HEK293 (cell line): ENCODE data around the gene GABRA5.

Experiments
- CTCF ChIA-PET: fragments of 350-600 bp; formaldehyde crosslinking; extraction: SDS; loops from one replicate; lab custom pipeline; 2021; ENCODE audit warnings: antibody characterized with exemption; lab: Yijun Ruan, JAX
- POLR2A ChIA-PET: fragments of 300-600 bp; formaldehyde crosslinking; extraction: SDS; loops from one replicate; lab custom pipeline; 2020; ENCODE audit warnings: antibody characterized with exemption, inconsistent platforms; lab: Yijun Ruan, JAX
- H3K27ac ChIP-seq: fragments of 200-500 bp; sonication (Bioruptor generic); 2 replicates; pipeline ENCODE4 v1.5.1; 2014; ENCODE audit warnings: low read depth, low read length, control low read depth, inconsistent platforms; ENCODE audit errors: extremely low read depth
- H3K36me3 ChIP-seq, 2 experiments: fragments of 200-500 bp in 1 of 2; sonication (Bioruptor generic) in 1 of 2; 1 replicate in 1 of 2; 2 replicates in 1 of 2; pipeline ENCODE4 v1.5.1; 2014 to 2017; ENCODE audit warnings: inconsistent platforms in 2 of 2, low read length in 2 of 2; ENCODE audit not compliant: control insufficient read depth in 2 of 2, insufficient read depth in 1 of 2
- H3K4me1 ChIP-seq: fragments of 200-500 bp; sonication (Bioruptor generic); 2 replicates; pipeline ENCODE4 v1.5.1; 2014; ENCODE audit warnings: mild to moderate bottlenecking, low read length, inconsistent platforms; ENCODE audit not compliant: control insufficient read depth, insufficient read depth
- H3K4me3 ChIP-seq: 2 replicates; pipeline ENCODE4 v1.5.1; 2011; ENCODE audit warnings: low read depth, mild to moderate bottlenecking, control low read depth, low read length, moderate library complexity
- H3K9me3 ChIP-seq: fragments of 200-500 bp; sonication (Bioruptor generic); 2 replicates; pipeline ENCODE4 v1.5.1; 2014; ENCODE audit warnings: low read depth, low read length, inconsistent platforms; ENCODE audit not compliant: control insufficient read depth, insufficient read depth
- PBX3 ChIP-seq: sonication (generic); formaldehyde crosslinking; IDR thresholded peaks from 2 replicates; pipeline ENCODE4 v1.8.1; 2022; ENCODE audit warnings: mild to moderate bottlenecking, moderate library complexity, missing genetic modification reagents
- SCRT1 ChIP-seq: fragments of 450-650 bp; formaldehyde crosslinking; IDR thresholded peaks from 2 replicates; pipeline ENCODE4 v1.5.1; 2016; ENCODE audit warnings: missing biosample characterization, missing genetic modification characterization, borderline replicate concordance
- SCRT2 ChIP-seq: fragments of 450-650 bp; formaldehyde crosslinking; IDR thresholded peaks from 2 replicates; pipeline ENCODE4 v1.5.1; 2016; ENCODE audit warnings: missing biosample characterization, missing genetic modification characterization
- TCF7L2 ChIP-seq: IDR thresholded peaks from 2 replicates; pipeline ENCODE4 v1.6.1; 2011; ENCODE audit warnings: low read depth, mild to moderate bottlenecking, inconsistent platforms, low read length, moderate library complexity, borderline replicate concordance
- YY2 ChIP-seq: fragments of 450-650 bp; formaldehyde crosslinking; IDR thresholded peaks from 2 replicates; pipeline ENCODE4 v1.5.1; 2016; ENCODE audit warnings: missing biosample characterization, missing genetic modification characterization
- ZBTB20 ChIP-seq: fragments of 450-650 bp; formaldehyde crosslinking; IDR thresholded peaks from 2 replicates; pipeline ENCODE4 v1.5.1; 2016; ENCODE audit warnings: missing biosample characterization, missing genetic modification characterization
- ZBTB7A ChIP-seq: fragments of 450-650 bp; formaldehyde crosslinking; IDR thresholded peaks from 2 replicates; pipeline ENCODE4 v1.5.1; 2016; ENCODE audit warnings: low read depth, missing biosample characterization, missing genetic modification characterization
- ZFP3 ChIP-seq: fragments of 450-650 bp; formaldehyde crosslinking; IDR thresholded peaks from 2 replicates; pipeline ENCODE4 v1.5.1; 2016; ENCODE audit warnings: low read depth, missing biosample characterization, missing genetic modification characterization
- ZIC2 ChIP-seq: fragments of 450-650 bp; formaldehyde crosslinking; IDR thresholded peaks from 2 replicates; pipeline ENCODE4 v1.5.1; 2016; ENCODE audit warnings: missing biosample characterization, missing genetic modification characterization
- ZNF202 ChIP-seq: fragments of 450-650 bp; formaldehyde crosslinking; IDR thresholded peaks from 2 replicates; pipeline ENCODE4 v1.5.1; 2016; ENCODE audit warnings: missing biosample characterization, missing genetic modification characterization, borderline replicate concordance
- ZNF221 ChIP-seq: fragments of 450-650 bp; formaldehyde crosslinking; IDR thresholded peaks from 2 replicates; pipeline ENCODE4 v1.5.1; 2017; ENCODE audit warnings: missing biosample characterization, missing genetic modification characterization, borderline replicate concordance
- ZNF24 ChIP-seq: fragments of 450-650 bp; formaldehyde crosslinking; IDR thresholded peaks from 2 replicates; pipeline ENCODE4 v1.5.1; 2016; ENCODE audit warnings: missing biosample characterization, missing genetic modification characterization
- ZNF280D ChIP-seq: fragments of 450-650 bp; formaldehyde crosslinking; IDR thresholded peaks from 2 replicates; pipeline ENCODE4 v1.5.1; 2016; ENCODE audit warnings: missing biosample characterization, missing genetic modification characterization
- ZNF394 ChIP-seq: fragments of 450-650 bp; formaldehyde crosslinking; IDR thresholded peaks from 2 replicates; pipeline ENCODE4 v1.5.1; 2016; ENCODE audit warnings: missing biosample characterization, missing genetic modification characterization, mild to moderate bottlenecking, moderate library complexity, borderline replicate concordance
- ZNF416 ChIP-seq: fragments of 450-650 bp; formaldehyde crosslinking; IDR thresholded peaks from 2 replicates; pipeline ENCODE4 v1.5.1; 2016; ENCODE audit warnings: missing biosample characterization, missing genetic modification characterization
- ZNF518A ChIP-seq: fragments of 450-650 bp; formaldehyde crosslinking; conservative IDR thresholded peaks from 2 replicates; pipeline ENCODE4 v1.5.1; 2016; ENCODE audit warnings: low read depth, missing biosample characterization, missing genetic modification characterization
- ZNF555 ChIP-seq: fragments of 450-650 bp; formaldehyde crosslinking; conservative IDR thresholded peaks from 2 replicates; pipeline ENCODE4 v1.5.1; 2017; ENCODE audit warnings: missing biosample characterization, mild to moderate bottlenecking, missing genetic modification characterization, inconsistent platforms
- ZNF610 ChIP-seq: fragments of 450-650 bp; formaldehyde crosslinking; IDR thresholded peaks from 2 replicates; pipeline ENCODE4 v1.5.1; 2016; ENCODE audit warnings: missing biosample characterization, missing genetic modification characterization, borderline replicate concordance
- ZNF629 ChIP-seq: fragments of 450-650 bp; formaldehyde crosslinking; IDR thresholded peaks from 2 replicates; pipeline ENCODE4 v1.5.1; 2017; ENCODE audit warnings: missing biosample characterization, missing genetic modification characterization
- ZNF639 ChIP-seq: fragments of 450-650 bp; formaldehyde crosslinking; IDR thresholded peaks from 2 replicates; pipeline ENCODE4 v1.5.1; 2016; ENCODE audit warnings: missing biosample characterization, missing genetic modification characterization
- ZNF677 ChIP-seq: fragments of 450-650 bp; IDR thresholded peaks from 2 replicates; pipeline ENCODE4 v1.5.0; 2018; ENCODE audit warnings: missing biosample characterization, mild to moderate bottlenecking, missing genetic modification characterization, moderate library complexity
- ZNF785 ChIP-seq: fragments of 450-650 bp; formaldehyde crosslinking; IDR thresholded peaks from 2 replicates; pipeline ENCODE4 v1.5.1; 2016; ENCODE audit warnings: missing biosample characterization, missing genetic modification characterization
- ZNF843 ChIP-seq: fragments of 450-650 bp; formaldehyde crosslinking; IDR thresholded peaks from 2 replicates; pipeline ENCODE4 v1.5.1; 2016; ENCODE audit warnings: missing biosample characterization, missing genetic modification characterization
- ZSCAN23 ChIP-seq: fragments of 450-650 bp; formaldehyde crosslinking; IDR thresholded peaks from 2 replicates; pipeline ENCODE4 v1.5.1; 2016; ENCODE audit warnings: missing biosample characterization, missing genetic modification characterization
- TF ChIP-seq, protein P1 (sequence below): fragments of 450-650 bp; formaldehyde crosslinking; IDR thresholded peaks from 2 replicates; pipeline ENCODE4 v1.5.1; 2016; ENCODE audit warnings: missing biosample characterization, missing genetic modification characterization, low read depth

The GABRA5 gene

DNA sequence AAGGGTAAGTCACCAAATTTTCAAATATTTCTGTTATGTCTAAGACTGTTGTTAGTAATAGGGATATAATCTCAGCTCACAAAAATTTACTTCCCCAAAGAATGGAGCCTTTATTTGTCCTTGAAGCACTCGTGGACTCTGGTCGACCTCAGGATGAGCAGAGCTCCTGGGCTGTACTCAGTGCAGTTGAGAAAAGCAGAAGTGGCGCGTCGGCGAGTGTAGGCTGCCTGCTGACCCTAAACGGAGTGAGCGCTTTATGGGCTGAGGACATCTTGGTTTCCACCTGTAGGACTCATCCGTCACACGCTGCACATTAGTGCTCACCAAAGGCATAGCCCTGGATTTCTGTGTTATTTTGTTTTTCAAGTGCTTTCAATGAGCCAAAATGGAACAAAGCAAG is 11.0 kb downstream of the GABRA5 start (continued):
- TF ChIP-seq ZFP3 (tag by site-specific recombination), result no peak
- TF ChIP-seq TCF7L2, result no peak
- TF ChIP-seq PBX3 (CRISPR knock-in tag), result no peak
- TF ChIP-seq ZNF24 (tag by site-specific recombination), result no peak
- no peak for TF ChIP-seq ZNF221 (tag by site-specific recombination)
- TF ChIP-seq ZNF280D (tag by site-specific recombination), result no peak

DNA sequence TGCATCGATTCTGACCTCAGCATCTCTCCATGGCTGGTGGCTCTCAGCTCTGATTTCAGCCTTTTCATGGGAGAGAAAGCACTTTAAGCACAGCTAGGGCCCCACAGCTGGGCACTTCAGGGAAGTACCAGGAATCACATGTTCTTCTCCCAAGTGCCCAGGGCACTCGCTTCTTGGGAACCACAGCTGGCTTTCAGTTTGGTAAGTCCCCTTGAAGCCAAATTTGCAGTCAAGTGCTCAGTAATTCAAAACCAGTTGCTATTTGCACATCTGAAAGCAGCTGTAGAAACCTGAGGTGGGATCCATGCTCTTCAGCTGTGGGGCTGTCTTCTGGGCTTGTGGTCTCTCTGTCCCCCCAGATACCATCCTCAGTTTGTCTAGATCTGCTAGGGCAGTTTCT is 12.8 kb downstream of the GABRA5 start:
- CTCF ChIA-PET, result interaction anchor here (0.5 to 0.9 kb wide), 4 partner anchors 8 to 1371 kb away, joined by 3 to 8 read pairs (median 3); no protein-coding TSS in a partner anchor
- Histone ChIP-seq H3K36me3 (no peaks in the 10 kb centered on the region), H3K4me1 (no peaks in the 10 kb centered on the region), H3K4me3 (no peak overlapping the region), H3K27ac (no peak overlapping the region), H3K9me3 (no peaks in the 10 kb centered on the region)
- TF ChIP-seq ZNF639 (tag by site-specific recombination) (no peak), ZNF416 (tag by site-specific recombination) (no peak), ZNF785 (no peak), ZIC2 (tag by site-specific recombination) (no peak), ZNF518A (tag by site-specific recombination) (no peak), ZNF202 (tag by site-specific recombination) (no peak), ZNF555 (no peak), ZNF629 (tag by site-specific recombination) (no peak), ZNF610 (tag by site-specific recombination) (no peak), SCRT2 (tag by site-specific recombination) (no peak), ZBTB7A (no peak), ZSCAN23 (tag by site-specific recombination) (no peak), YY2 (no peak), ZBTB20 (tag by site-specific recombination) (no peak), ZNF843 (tag by site-specific recombination) (no peak), SCRT1 (tag by site-specific recombination) (no peak), ZNF677 (tag by site-specific recombination) (no peak), ZNF394 (tag by site-specific recombination) (no peak)
- TF ChIP-seq, protein P1, sequence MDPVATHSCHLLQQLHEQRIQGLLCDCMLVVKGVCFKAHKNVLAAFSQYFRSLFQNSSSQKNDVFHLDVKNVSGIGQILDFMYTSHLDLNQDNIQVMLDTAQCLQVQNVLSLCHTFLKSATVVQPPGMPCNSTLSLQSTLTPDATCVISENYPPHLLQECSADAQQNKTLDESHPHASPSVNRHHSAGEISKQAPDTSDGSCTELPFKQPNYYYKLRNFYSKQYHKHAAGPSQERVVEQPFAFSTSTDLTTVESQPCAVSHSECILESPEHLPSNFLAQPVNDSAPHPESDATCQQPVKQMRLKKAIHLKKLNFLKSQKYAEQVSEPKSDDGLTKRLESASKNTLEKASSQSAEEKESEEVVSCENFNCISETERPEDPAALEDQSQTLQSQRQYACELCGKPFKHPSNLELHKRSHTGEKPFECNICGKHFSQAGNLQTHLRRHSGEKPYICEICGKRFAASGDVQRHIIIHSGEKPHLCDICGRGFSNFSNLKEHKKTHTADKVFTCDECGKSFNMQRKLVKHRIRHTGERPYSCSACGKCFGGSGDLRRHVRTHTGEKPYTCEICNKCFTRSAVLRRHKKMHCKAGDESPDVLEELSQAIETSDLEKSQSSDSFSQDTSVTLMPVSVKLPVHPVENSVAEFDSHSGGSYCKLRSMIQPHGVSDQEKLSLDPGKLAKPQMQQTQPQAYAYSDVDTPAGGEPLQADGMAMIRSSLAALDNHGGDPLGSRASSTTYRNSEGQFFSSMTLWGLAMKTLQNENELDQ (tag by site-specific recombination), result no peak
- POLR2A ChIA-PET, result no interaction called here
